OCI-LY7 (cell line): ENCODE measurements around the gene ATP1B1.

Source experiments
- CTCF ChIP-seq: fragments of 200-600 bp; sonication (generic); conservative IDR thresholded peaks from 2 replicates; pipeline ENCODE4 v1.5.1; 2014; ENCODE audit warnings: mild to moderate bottlenecking, antibody characterized with exemption, low read length, moderate library complexity, mixed read lengths
- EZH2phosphoT487 ChIP-seq: fragments of 200-600 bp; sonication (generic); IDR thresholded peaks from 2 replicates; pipeline ENCODE4 v1.6.1; 2018; ENCODE audit warnings: low read depth, borderline replicate concordance, mild to moderate bottlenecking, mixed run types, antibody characterized with exemption, low read length, moderate library complexity, mixed read lengths

GRCh38 chr1:169124459-169124858 lies 18.0 kb downstream of the ATP1B1 start:
- TF ChIP-seq CTCF (no peak), EZH2phosphoT487 (no peak)
